LNCAP (cell line): ENCODE results near the gene EPAS1.

Source experiments
- CTCF ChIP-seq: fragments of 450-650 bp; IDR thresholded peaks from 2 replicates; pipeline ENCODE4 v1.5.1; 2017; ENCODE audit warnings: mild to moderate bottlenecking

Gene EPAS1

GRCh38 chr2:46318579-46319460 lies 21.6 kb downstream of the EPAS1 start:
- no peak for TF ChIP-seq CTCF

GRCh38 chr2:46319711-46320110 lies 22.5 kb downstream of the EPAS1 start:
- no peak for TF ChIP-seq CTCF

- TF ChIP-seq CTCF: no peak
Observed at GRCh38 chr2:46320141-46320567, 22.9 kb downstream of the EPAS1 start.

- TF ChIP-seq CTCF: no peak
Observed at GRCh38 chr2:46323730-46324129, 26.5 kb downstream of the EPAS1 start.

- TF ChIP-seq CTCF: no peak
Observed at GRCh38 chr2:46325182-46325928, 28.1 kb downstream of the EPAS1 start.

- no peak for TF ChIP-seq CTCF
Observed at GRCh38 chr2:46326231-46326980, 29.2 kb downstream of the EPAS1 start.

- TF ChIP-seq CTCF: no peak
Observed at GRCh38 chr2:46327627-46328026, 30.4 kb downstream of the EPAS1 start.
